ENCODE measurements around the gene SH3BGR.

DNA sequence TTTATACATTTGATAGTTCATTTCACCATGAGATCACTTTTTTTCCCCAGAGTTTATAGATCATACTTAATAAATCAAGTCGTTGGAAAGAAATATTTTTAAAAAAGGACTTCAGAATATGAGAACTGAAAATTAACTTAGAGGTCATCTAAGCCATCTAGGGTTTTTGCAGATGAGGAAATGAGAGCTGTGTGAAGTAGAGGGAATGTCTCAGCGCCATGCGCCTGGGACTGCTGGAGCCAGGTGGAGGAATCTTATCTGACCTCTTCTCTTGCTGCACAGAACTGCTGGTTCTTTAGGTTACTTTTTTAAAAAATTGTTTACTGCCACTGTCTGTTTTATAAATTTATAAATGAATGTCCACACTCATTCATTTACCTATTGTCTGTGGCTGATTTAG, 11.5 kb downstream of the SH3BGR start:
- no peak for TF ChIP-seq CTCF (IDR thresholded peaks at IDR 0.05)
- TF ChIP-seq ZFX (IDR thresholded peaks at IDR 0.05; ENCODE audit: borderline replicate concordance) = no peak

All from 22Rv1 (cell line).